Measurements from ENCODE around the gene SEMA4B. TPM values are rescaled to one million over a fixed set of nuclear protein-coding genes. Genes with fewer than 3 reads are reported as not detected.

Gene SEMA4B
- total RNA-seq, 1 experiment from 2014 or later, result 32.5 TPM

- H3K23ac ChIP-seq (ENCODE audit: insufficient read length, low read depth, low read length), result no peak overlapping the region
- H2BK20ac ChIP-seq (ENCODE audit: low read depth, low read length, poor library complexity, severe bottlenecking), result no peak overlapping the region
- H2AK5ac ChIP-seq (ENCODE audit: insufficient read length, low read length), result no peak overlapping the region
- no peaks in the 10 kb centered on the region for H3K79me1 ChIP-seq (ENCODE audit: insufficient read depth, low read depth, low read length, poor library complexity, severe bottlenecking)
- H3K18ac ChIP-seq (ENCODE audit: insufficient read length, low read depth, low read length), result no peak overlapping the region
- Mint-ChIP-seq H3K9me3 (no peaks in the 10 kb centered on the region), H3K36me3 (ENCODE audit: insufficient read depth in 1 of 3, low read depth in 3 of 3) (peaks cover 15 to 32% (median 26%) of the 10 kb centered on the region in 3 experiments), H3K4me3 (peak overlapping the region; percentile 76 to 81), H3K27me3 (ENCODE audit: low read depth) (peaks cover 1% of the 10 kb centered on the region; the same call in 1 of the 2 replicates), H3K4me1 (peaks cover 15 to 16% of the 10 kb centered on the region in 2 experiments), H3K27ac (no peak overlapping the region)
- H2BK12ac ChIP-seq (ENCODE audit: insufficient read length, low read depth, low read length), result no peak overlapping the region
- H4K91ac ChIP-seq (ENCODE audit: insufficient read length, low read depth, low read length), result no peak overlapping the region
- no peak for DNase-seq
- H3K14ac ChIP-seq (ENCODE audit: insufficient read depth, low read length), result no peak overlapping the region
- H4K5ac ChIP-seq (ENCODE audit: insufficient read length, low read depth, low read length), result no peak overlapping the region
- no peak overlapping the region for H3K56ac ChIP-seq (ENCODE audit: insufficient read length, low read depth, low read length)
- H3K4ac ChIP-seq (ENCODE audit: low read depth, low read length), result no peak overlapping the region
- no peaks in the 10 kb centered on the region for H4K20me1 ChIP-seq (ENCODE audit: control insufficient read depth, insufficient read depth, insufficient read length)
- no peak overlapping the region for H2BK15ac ChIP-seq (ENCODE audit: low read depth, low read length)
- no peak overlapping the region for H2BK120ac ChIP-seq (ENCODE audit: low read depth, low read length, poor library complexity, severe bottlenecking)
- no peaks in the 10 kb centered on the region; the same call in 1 of the 2 replicates for H3K4me1 ChIP-seq (ENCODE audit: insufficient read depth, low read length)
- no peak overlapping the region for H2BK5ac ChIP-seq (ENCODE audit: insufficient read length, low read length)
- TF ChIP-seq CTCF (conservative IDR thresholded peaks at IDR 0.05), result peak; percentile 71; the same call in 2 of the 3 replicates
- H3K27me3 ChIP-seq (ENCODE audit: insufficient read depth, low read length), result no peaks in the 10 kb centered on the region
- no peak overlapping the region for H3T11ph ChIP-seq (ENCODE audit: low read length)
- H2AFZ ChIP-seq (ENCODE audit: low read length), result peak overlapping the region; percentile 72
- peak overlapping the region; percentile 34 for H3K9ac ChIP-seq (ENCODE audit: extremely low read depth, insufficient read length, low read length)
- no peaks in the 10 kb centered on the region for H3K9me3 ChIP-seq (ENCODE audit: control insufficient read depth, low read depth, low read length)
- no CpG with 5 or more reads among the region's 9 CpGs for WGBS (ENCODE audit: extremely low coverage, insufficient read length, low lambda C conversion rate)
- H3K4me2 ChIP-seq (ENCODE audit: insufficient read depth, insufficient read length, low read length), result peak overlapping the region; percentile 96
- peaks cover 12% of the 10 kb centered on the region for H3K23me2 ChIP-seq (ENCODE audit: insufficient read length, low read depth, low read length, poor library complexity, severe bottlenecking)
- no peak overlapping the region for H3K27ac ChIP-seq (ENCODE audit: insufficient read length, low read depth, low read length)
- H3K79me2 ChIP-seq (ENCODE audit: insufficient read depth, low read length), result no peaks in the 10 kb centered on the region
- H4K8ac ChIP-seq (replicated peaks; ENCODE audit: insufficient read length, low read depth, low read length), result no peak overlapping the region
Measured at GRCh38 chr15:90232941-90233386, 31.8 kb downstream of the SEMA4B start.

Data from H9 (cell line).